OCI-LY1 (cell line): ENCODE data around the gene ZSCAN5A.

Source experiments
- H2AFZ ChIP-seq: fragments of 200-600 bp; sonication (generic), shearing (Covaris generic); 2 replicates; pipeline ENCODE4 v1.6.0; 2014; ENCODE audit warnings: antibody characterized with exemption, mild to moderate bottlenecking, low read length
- H3F3A ChIP-seq: fragments of 200-600 bp; sonication (generic), shearing (Covaris generic); 2 replicates; pipeline ENCODE4 v1.6.0; 2014; ENCODE audit warnings: mild to moderate bottlenecking, antibody characterized with exemption, low read length, moderate library complexity; ENCODE audit not compliant: insufficient read depth
- H3K27ac ChIP-seq: fragments of 200-600 bp; sonication (generic); 2 replicates; pipeline ENCODE4 v1.5.1; 2014; ENCODE audit warnings: low read length, mixed run types, mild to moderate bottlenecking, low read depth; ENCODE audit not compliant: poor library complexity, severe bottlenecking
- H3K27me3 ChIP-seq: fragments of 200-600 bp; sonication (generic); 2 replicates; pipeline ENCODE4 v1.6.0; 2014; ENCODE audit warnings: antibody characterized with exemption, mild to moderate bottlenecking, low read length, moderate library complexity; ENCODE audit not compliant: insufficient read depth
- H3K36me3 ChIP-seq: fragments of 200-600 bp; sonication (generic); 2 replicates; pipeline ENCODE4 v1.6.1; 2014; ENCODE audit warnings: mild to moderate bottlenecking, antibody characterized with exemption, low read length, moderate library complexity, mixed read lengths; ENCODE audit not compliant: insufficient read depth
- H3K4me1 ChIP-seq: fragments of 200-600 bp; sonication (generic); 2 replicates; pipeline ENCODE4 v1.5.1; 2014; ENCODE audit warnings: mild to moderate bottlenecking, low read length, moderate library complexity; ENCODE audit not compliant: insufficient read depth, severe bottlenecking
- H3K4me2 ChIP-seq: fragments of 200-600 bp; sonication (generic), shearing (Covaris generic); 2 replicates; pipeline ENCODE4 v1.6.1; 2014; ENCODE audit warnings: low read length
- H3K4me3 ChIP-seq: fragments of 200-600 bp; sonication (generic); 2 replicates; pipeline ENCODE4 v1.5.1; 2014; ENCODE audit warnings: low read length, low read depth, mild to moderate bottlenecking, mixed read lengths; ENCODE audit not compliant: poor library complexity, severe bottlenecking
- H3K79me2 ChIP-seq: fragments of 200-600 bp; shearing (Covaris generic); 2 replicates; pipeline ENCODE4 v1.6.1; 2016; ENCODE audit warnings: mixed run types, low read length, mixed read lengths; ENCODE audit not compliant: insufficient read depth
- H3K9ac ChIP-seq: fragments of 200-600 bp; sonication (generic), shearing (Covaris generic); 2 replicates; pipeline ENCODE4 v1.6.1; 2014; ENCODE audit warnings: mild to moderate bottlenecking, low read length, mixed read lengths
- H3K9me2 ChIP-seq: fragments of 200-600 bp; sonication (generic), shearing (Covaris generic); 2 replicates; pipeline ENCODE4 v1.6.1; 2014; ENCODE audit warnings: low read depth, mild to moderate bottlenecking, low read length, mixed read lengths
- H3K9me3 ChIP-seq: fragments of 200-600 bp; shearing (Covaris generic); 2 replicates; pipeline ENCODE4 v1.6.1; 2014; ENCODE audit warnings: low read length, mixed read lengths
- H4K20me1 ChIP-seq: fragments of 200-600 bp; sonication (generic), shearing (Covaris generic); 2 replicates; pipeline ENCODE4 v1.6.0; 2016; ENCODE audit warnings: mild to moderate bottlenecking, low read length; ENCODE audit not compliant: insufficient read depth
- EZH2 ChIP-seq: fragments of 200-600 bp; sonication (generic), shearing (Covaris generic); IDR thresholded peaks from 2 replicates; pipeline ENCODE4 v1.8.0; 2017; ENCODE audit warnings: borderline replicate concordance, mixed run types, mild to moderate bottlenecking, antibody characterized with exemption, low read length, moderate library complexity, mixed read lengths
- TF ChIP-seq, protein P1 (sequence below): fragments of 200-600 bp; sonication (generic), shearing (Covaris generic); IDR thresholded peaks from 2 replicates; pipeline ENCODE4 v1.5.1; 2017; ENCODE audit warnings: mild to moderate bottlenecking, antibody characterized with exemption, low read length, moderate library complexity, mixed read lengths

Gene ZSCAN5A

DNA sequence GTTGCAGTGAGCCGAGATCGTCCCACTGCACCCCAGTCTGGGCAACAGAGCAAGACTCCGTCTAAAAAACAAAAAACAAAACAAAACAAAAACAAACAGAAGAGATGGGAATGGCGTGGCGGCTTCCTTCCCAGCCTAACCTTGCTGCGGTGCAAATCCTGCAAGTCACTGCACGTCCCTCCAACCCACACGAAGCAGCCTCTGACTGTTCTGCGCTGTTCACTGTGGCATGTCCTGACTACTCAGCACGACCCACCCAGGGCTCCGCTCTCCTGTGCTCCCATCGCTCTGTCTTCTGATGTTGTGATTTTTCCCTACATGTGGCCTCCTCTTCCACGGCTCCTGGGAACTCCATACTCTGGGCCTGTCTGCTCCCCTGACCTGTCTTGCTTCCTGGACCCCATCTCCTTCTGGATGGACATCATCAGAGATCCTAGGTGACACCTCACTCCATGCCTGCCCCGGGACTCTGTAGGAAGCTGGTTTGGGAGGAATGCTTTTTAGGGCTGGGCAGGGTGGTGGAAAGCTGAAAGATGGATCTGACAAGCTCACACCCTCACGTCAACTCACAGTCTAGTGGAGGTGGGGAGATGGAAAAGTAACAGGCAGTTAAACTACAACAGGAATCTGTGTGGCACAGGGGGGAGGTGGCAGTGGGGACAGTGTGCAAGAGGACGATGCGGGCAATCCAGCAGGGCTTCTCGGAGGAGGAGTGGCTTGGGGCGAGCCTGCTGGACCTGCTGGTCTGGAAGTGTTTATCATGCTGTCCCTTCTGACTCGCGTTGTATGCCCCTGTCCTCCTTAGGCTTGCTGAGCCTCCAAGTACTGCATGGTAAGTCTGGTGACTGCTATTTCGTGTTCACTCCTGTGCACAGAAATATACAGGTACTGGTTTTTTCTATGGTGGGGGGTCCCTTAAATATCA lies 18.8 kb downstream of the ZSCAN5A start:
- H2AFZ ChIP-seq: no peak overlapping the region
- H3K9me2 ChIP-seq: no peaks in the 10 kb centered on the region
- H3K27ac ChIP-seq: no peak overlapping the region
- H4K20me1 ChIP-seq: no peaks in the 10 kb centered on the region
- H3K4me2 ChIP-seq: no peak overlapping the region
- H3K4me1 ChIP-seq: no peaks in the 10 kb centered on the region
- H3K27me3 ChIP-seq: no peaks in the 10 kb centered on the region
- H3K36me3 ChIP-seq: peaks cover 13% of the 10 kb centered on the region
- H3K9ac ChIP-seq: no peak overlapping the region
- H3K4me3 ChIP-seq: no peak overlapping the region
- TF ChIP-seq EZH2: no peak
- TF ChIP-seq, protein P1, sequence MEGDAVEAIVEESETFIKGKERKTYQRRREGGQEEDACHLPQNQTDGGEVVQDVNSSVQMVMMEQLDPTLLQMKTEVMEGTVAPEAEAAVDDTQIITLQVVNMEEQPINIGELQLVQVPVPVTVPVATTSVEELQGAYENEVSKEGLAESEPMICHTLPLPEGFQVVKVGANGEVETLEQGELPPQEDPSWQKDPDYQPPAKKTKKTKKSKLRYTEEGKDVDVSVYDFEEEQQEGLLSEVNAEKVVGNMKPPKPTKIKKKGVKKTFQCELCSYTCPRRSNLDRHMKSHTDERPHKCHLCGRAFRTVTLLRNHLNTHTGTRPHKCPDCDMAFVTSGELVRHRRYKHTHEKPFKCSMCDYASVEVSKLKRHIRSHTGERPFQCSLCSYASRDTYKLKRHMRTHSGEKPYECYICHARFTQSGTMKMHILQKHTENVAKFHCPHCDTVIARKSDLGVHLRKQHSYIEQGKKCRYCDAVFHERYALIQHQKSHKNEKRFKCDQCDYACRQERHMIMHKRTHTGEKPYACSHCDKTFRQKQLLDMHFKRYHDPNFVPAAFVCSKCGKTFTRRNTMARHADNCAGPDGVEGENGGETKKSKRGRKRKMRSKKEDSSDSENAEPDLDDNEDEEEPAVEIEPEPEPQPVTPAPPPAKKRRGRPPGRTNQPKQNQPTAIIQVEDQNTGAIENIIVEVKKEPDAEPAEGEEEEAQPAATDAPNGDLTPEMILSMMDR: no peak
- no peaks in the 10 kb centered on the region for H3F3A ChIP-seq
- H3K9me3 ChIP-seq: no peaks in the 10 kb centered on the region
- no peaks in the 10 kb centered on the region for H3K79me2 ChIP-seq

DNA sequence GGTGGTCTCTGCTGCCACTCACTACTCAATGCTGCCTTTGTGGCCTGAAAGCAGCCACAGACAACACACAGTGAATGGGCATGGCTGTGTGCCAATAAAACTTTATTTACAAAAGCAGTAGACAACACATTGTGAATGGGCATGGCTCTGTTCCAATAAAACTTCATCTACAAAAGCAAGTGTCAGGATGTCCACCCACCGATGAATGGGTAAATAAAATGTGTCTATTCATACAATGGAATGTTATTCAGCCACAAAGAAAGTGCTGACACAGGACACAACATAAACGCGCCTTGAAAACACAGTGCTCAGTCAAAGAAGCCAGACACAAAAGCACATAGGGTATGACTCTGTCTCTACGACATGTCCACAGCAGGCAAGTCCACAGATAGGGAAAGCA lies 20.1 kb downstream of the ZSCAN5A start:
- Histone ChIP-seq H4K20me1 (no peaks in the 10 kb centered on the region), H3K4me3 (no peak overlapping the region), H3K27ac (no peak overlapping the region), H3K4me2 (no peak overlapping the region), H3K9me3 (no peaks in the 10 kb centered on the region), H3K36me3 (peaks cover 13% of the 10 kb centered on the region), H3K79me2 (no peaks in the 10 kb centered on the region), H2AFZ (no peak overlapping the region), H3K9ac (no peak overlapping the region), H3K4me1 (no peaks in the 10 kb centered on the region), H3F3A (no peaks in the 10 kb centered on the region), H3K9me2 (no peaks in the 10 kb centered on the region), H3K27me3 (no peaks in the 10 kb centered on the region)
- TF ChIP-seq, protein P1: no peak
- no peak for TF ChIP-seq EZH2

DNA sequence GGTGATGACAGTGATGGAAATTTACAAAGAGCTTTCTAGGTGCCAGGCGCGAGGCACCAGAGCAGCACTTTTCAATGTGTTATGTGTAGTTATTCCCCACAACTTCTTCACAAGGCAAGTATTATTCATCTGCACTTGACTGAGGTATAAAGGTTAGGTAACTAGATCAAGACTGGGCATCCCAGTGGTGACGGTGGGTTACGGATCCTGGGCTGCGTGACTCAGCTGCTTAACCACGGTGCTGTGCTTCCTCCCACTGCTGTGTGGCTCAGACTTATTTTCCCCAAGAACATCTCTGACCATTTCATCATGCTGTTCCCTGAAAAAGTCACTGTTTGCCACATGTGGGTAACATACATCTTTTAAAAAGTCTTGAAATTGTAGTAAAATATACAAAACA lies 22.8 kb downstream of the ZSCAN5A start:
- no peak for TF ChIP-seq EZH2
- TF ChIP-seq, protein P1: no peak
- H3K36me3 ChIP-seq: peaks cover 13% of the 10 kb centered on the region
- H4K20me1 ChIP-seq: no peaks in the 10 kb centered on the region
- no peak overlapping the region for H3K27ac ChIP-seq
- no peak overlapping the region for H3K9ac ChIP-seq
- no peaks in the 10 kb centered on the region for H3K4me1 ChIP-seq
- H3F3A ChIP-seq: no peaks in the 10 kb centered on the region
- H3K4me3 ChIP-seq: no peak overlapping the region
- H2AFZ ChIP-seq: no peak overlapping the region
- no peak overlapping the region for H3K4me2 ChIP-seq
- H3K27me3 ChIP-seq: no peaks in the 10 kb centered on the region
- H3K9me3 ChIP-seq: no peaks in the 10 kb centered on the region
- no peaks in the 10 kb centered on the region for H3K9me2 ChIP-seq
- H3K79me2 ChIP-seq: no peaks in the 10 kb centered on the region
